Muscle of leg (tissue), 11 donors: ENCODE results near the gene SWT1. TPM values are rescaled to one million over a fixed set of nuclear protein-coding genes. Genes with fewer than 3 reads are reported as not detected.

Experiments
- DNase-seq: peaks from one replicate; pipeline ENCODE4 v3.0.0; 2013
- H3K27ac ChIP-seq: one replicate; pipeline ENCODE4 v1.5.1; 2013; ENCODE audit warnings: mild to moderate bottlenecking, low read length, control low read depth
- H3K27me3 ChIP-seq: one replicate; pipeline ENCODE4 v1.6.1; 2013; ENCODE audit warnings: low read length; ENCODE audit not compliant: control insufficient read depth, insufficient read depth
- H3K36me3 ChIP-seq: one replicate; pipeline ENCODE4 v1.6.1; 2013; ENCODE audit warnings: low read length; ENCODE audit not compliant: control insufficient read depth, insufficient read depth
- H3K4me1 ChIP-seq: one replicate; pipeline ENCODE4 v1.6.1; 2013; ENCODE audit warnings: low read length; ENCODE audit not compliant: control insufficient read depth, insufficient read depth
- H3K4me3 ChIP-seq: one replicate; pipeline ENCODE4 v1.5.1; 2013; ENCODE audit warnings: low read length, control low read depth
- H3K9me3 ChIP-seq: replicated peaks from 2 replicates; pipeline ENCODE4 v1.6.1; 2013; ENCODE audit warnings: low read depth, low read length; ENCODE audit not compliant: control insufficient read depth
- WGBS: methylation state at CpG from one replicate; pipeline ENCODE4 v1.1.5; 2013; ENCODE audit warnings: missing lambda C conversion rate; ENCODE audit not compliant: insufficient coverage; 5-methylcytosine and 5-hydroxymethylcytosine counted together
- polyA plus RNA-seq, 8 donors: library from polyadenylated mRNA; unstranded; fragments of 120-200 nt; gene quantifications; one replicate each; pipeline versions ENCODE4 v1.2.1 to v1.2.3, GENCODE V29; 2013; ENCODE audit warnings: inconsistent platforms in 1 of 8, low replicate concordance in 1 of 8; ENCODE audit not compliant: insufficient read length in 8 of 8, insufficient read depth in 1 of 8
- total RNA-seq: library from RNA; stranded (reverse); fragments of 120-200 nt; gene quantifications from one replicate; pipeline ENCODE4 v1.2.4, GENCODE V29; 2013

The SWT1 gene
- total and polyA plus RNA-seq, 9 donors, result 4.9 to 9.5 (median 5.8) TPM

DNA sequence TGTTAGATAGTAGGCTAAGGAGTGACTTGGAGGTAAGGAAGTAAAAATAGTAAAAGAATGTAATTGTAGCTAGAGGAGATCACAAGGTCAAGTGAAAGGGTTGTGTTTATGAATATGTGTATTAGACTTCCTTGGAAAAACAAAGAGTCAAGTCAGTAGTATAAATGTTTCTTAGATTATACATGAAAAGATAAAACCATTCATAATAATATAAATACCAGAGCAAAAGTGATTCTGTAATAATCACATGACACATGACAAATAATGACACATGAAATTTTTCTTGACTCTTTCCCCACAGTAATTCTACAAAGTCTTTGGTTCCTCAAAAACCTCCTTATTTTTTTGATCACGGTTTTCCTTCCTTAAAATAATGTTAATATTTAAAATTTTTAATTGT, 103.6 kb downstream of the SWT1 start:
- WGBS, result no CpG with 5 or more reads among the region's 1 CpG
- Histone ChIP-seq H3K27ac (no peak overlapping the region), H3K9me3 (no peaks in the 10 kb centered on the region), H3K27me3 (no peaks in the 10 kb centered on the region), H3K4me3 (no peak overlapping the region), H3K4me1 (no peaks in the 10 kb centered on the region), H3K36me3 (no peaks in the 10 kb centered on the region)
- DNase-seq, result no peak

DNA sequence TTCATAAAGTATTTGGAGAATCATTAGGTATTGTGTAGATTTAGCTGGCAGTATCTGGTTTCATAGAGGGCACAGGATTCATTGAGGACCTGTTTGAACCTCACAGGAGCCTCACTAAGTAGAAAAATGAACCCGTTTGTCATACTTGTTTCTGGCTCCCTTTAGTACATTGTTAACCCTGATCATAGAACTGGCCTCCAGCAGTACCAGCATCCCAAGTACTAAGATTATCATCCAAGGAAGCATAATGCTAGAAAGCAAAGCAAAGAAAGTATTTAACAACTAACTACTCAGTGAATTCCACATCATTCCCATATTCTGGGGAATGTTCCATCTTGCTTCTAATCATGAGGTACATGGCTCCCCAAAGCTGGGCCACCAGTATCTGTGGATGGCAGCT, 105.2 kb downstream of the SWT1 start:
- Histone ChIP-seq H3K27me3 (no peaks in the 10 kb centered on the region), H3K36me3 (no peaks in the 10 kb centered on the region), H3K4me3 (no peak overlapping the region), H3K4me1 (no peaks in the 10 kb centered on the region), H3K27ac (no peak overlapping the region), H3K9me3 (no peaks in the 10 kb centered on the region)
- no CpG with 5 or more reads among the region's 1 CpG for WGBS
- no peak for DNase-seq

- Histone ChIP-seq H3K27me3 (no peaks in the 10 kb centered on the region), H3K9me3 (no peaks in the 10 kb centered on the region), H3K4me1 (no peaks in the 10 kb centered on the region), H3K36me3 (no peaks in the 10 kb centered on the region), H3K4me3 (no peak overlapping the region), H3K27ac (no peak overlapping the region)
- DNase-seq, result no peak
- 100% methylated on average over 1 of the region's 3 CpGs for WGBS
Measured at GRCh38 chr1:185263292-185263691, 106.3 kb downstream of the SWT1 start.

DNA sequence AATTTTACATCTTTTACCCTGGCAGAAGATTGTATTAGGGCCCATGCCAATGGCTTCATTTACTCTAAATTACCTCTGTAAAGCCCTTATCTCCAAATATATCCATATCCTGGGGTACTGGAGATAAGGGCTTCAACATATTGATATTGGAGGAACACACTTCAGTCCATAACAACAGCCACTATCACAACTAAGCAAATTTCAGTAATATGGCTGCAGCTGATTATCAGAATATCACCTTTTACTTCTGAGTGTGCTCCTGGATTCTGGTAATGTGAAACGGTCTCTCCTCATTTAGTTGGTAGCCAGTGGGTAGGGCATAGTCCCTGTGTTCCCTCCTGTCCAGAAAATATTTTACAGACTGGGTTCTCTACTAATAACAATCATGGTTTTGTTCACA, 106.8 kb downstream of the SWT1 start:
- Histone ChIP-seq H3K4me1 (no peaks in the 10 kb centered on the region), H3K27ac (no peak overlapping the region), H3K9me3 (no peaks in the 10 kb centered on the region), H3K4me3 (no peak overlapping the region), H3K27me3 (no peaks in the 10 kb centered on the region), H3K36me3 (no peaks in the 10 kb centered on the region)
- WGBS, result no CpG with 5 or more reads among the region's 1 CpG
- DNase-seq, result no peak

- H3K27ac ChIP-seq, result no peak overlapping the region
- no peaks in the 10 kb centered on the region for H3K4me1 ChIP-seq
- H3K9me3 ChIP-seq, result no peaks in the 10 kb centered on the region
- no CpG with 5 or more reads among the region's 4 CpGs for WGBS
- no peaks in the 10 kb centered on the region for H3K27me3 ChIP-seq
- H3K36me3 ChIP-seq, result no peaks in the 10 kb centered on the region
- no peak overlapping the region for H3K4me3 ChIP-seq
- DNase-seq, result no peak
Measured at GRCh38 chr1:185265314-185265713, 108.3 kb downstream of the SWT1 start.

DNA sequence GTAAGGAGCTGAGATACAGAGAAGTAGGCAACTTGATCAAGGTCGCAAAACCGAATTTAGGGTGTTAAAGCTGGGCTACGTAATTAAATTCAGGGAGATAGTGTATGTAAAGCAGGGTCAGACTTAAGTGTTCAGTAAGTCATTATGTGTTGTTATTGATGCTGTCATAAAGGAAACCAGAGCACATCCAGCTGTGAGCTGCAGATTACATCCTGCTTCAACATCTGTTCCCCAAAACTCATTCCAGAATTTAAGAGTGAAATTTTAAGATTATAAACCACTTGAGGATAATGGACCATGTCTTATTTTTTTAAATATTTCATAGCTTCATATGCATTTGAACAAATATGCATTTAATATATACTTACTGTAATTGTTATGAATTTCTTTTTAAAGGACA, 110.3 kb downstream of the SWT1 start:
- no peaks in the 10 kb centered on the region for H3K9me3 ChIP-seq
- H3K4me1 ChIP-seq, result no peaks in the 10 kb centered on the region
- no peak overlapping the region for H3K4me3 ChIP-seq
- no peaks in the 10 kb centered on the region for H3K36me3 ChIP-seq
- H3K27ac ChIP-seq, result no peak overlapping the region
- 42% methylated on average over 3 of the region's 3 CpGs for WGBS
- DNase-seq, result peak; percentile 79
- H3K27me3 ChIP-seq, result no peaks in the 10 kb centered on the region

- H3K36me3 ChIP-seq, result no peaks in the 10 kb centered on the region
- no peak for DNase-seq
- no peak overlapping the region for H3K4me3 ChIP-seq
- no peaks in the 10 kb centered on the region for H3K4me1 ChIP-seq
- H3K27me3 ChIP-seq, result no peaks in the 10 kb centered on the region
- no peaks in the 10 kb centered on the region for H3K9me3 ChIP-seq
- no peak overlapping the region for H3K27ac ChIP-seq
Measured at GRCh38 chr1:185267701-185268100, 110.7 kb downstream of the SWT1 start.

GRCh38 chr1:185268352-185268751, 111.4 kb downstream of the SWT1 start:
- Histone ChIP-seq H3K36me3 (no peaks in the 10 kb centered on the region), H3K9me3 (no peaks in the 10 kb centered on the region), H3K4me3 (no peak overlapping the region), H3K4me1 (no peaks in the 10 kb centered on the region), H3K27me3 (no peaks in the 10 kb centered on the region), H3K27ac (no peak overlapping the region)
- no peak for DNase-seq
- no CpG with 5 or more reads among the region's 2 CpGs for WGBS

- Histone ChIP-seq H3K4me3 (no peak overlapping the region), H3K4me1 (no peaks in the 10 kb centered on the region), H3K36me3 (no peaks in the 10 kb centered on the region), H3K27me3 (no peaks in the 10 kb centered on the region), H3K27ac (no peak overlapping the region), H3K9me3 (no peaks in the 10 kb centered on the region)
- WGBS, result no CpG with 5 or more reads among the region's 4 CpGs
- DNase-seq, result no peak
Measured at GRCh38 chr1:185271921-185272320, 115.0 kb downstream of the SWT1 start.

- DNase-seq, result no peak
- peaks cover 6% of the 10 kb centered on the region for H3K36me3 ChIP-seq
Measured at GRCh38 chr1:185279571-185279970, 122.6 kb downstream of the SWT1 start.

GRCh38 chr1:185280589-185280988, 123.6 kb downstream of the SWT1 start:
- Histone ChIP-seq H3K4me3 (no peak overlapping the region), H3K9me3 (no peaks in the 10 kb centered on the region), H3K4me1 (no peaks in the 10 kb centered on the region), H3K27ac (no peak overlapping the region), H3K27me3 (no peaks in the 10 kb centered on the region), H3K36me3 (peaks cover 6% of the 10 kb centered on the region)
- no peak for DNase-seq
- 100% methylated on average over 2 of the region's 2 CpGs for WGBS

More at GRCh38 chr1:185279571-185279970, 122.6 kb downstream of the SWT1 start:
- Histone ChIP-seq H3K27ac (no peak overlapping the region), H3K9me3 (no peaks in the 10 kb centered on the region), H3K4me1 (no peaks in the 10 kb centered on the region), H3K27me3 (no peaks in the 10 kb centered on the region), H3K4me3 (no peak overlapping the region)
